Heart left ventricle (tissue), 16 donors: ENCODE measurements around the gene UST. TPM values are rescaled to one million over a fixed set of nuclear protein-coding genes. Genes with fewer than 3 reads are reported as not detected.

Experiments
- ATAC-seq, 4 donors: fragments of 200-7000 bp; cut with Tn5 transposase; one replicate each; pipeline ENCODE4 v1.9.1; 2020 to 2022; ENCODE audit warnings: moderate library complexity in 4 of 4, mild to moderate bottlenecking in 3 of 4, moderate number of reproducible peaks in 1 of 4
- DNase-seq, 5 donors: peaks; one replicate each; pipeline ENCODE4 v3.0.0-alpha.2; 2020
- H3K27ac ChIP-seq, 12 donors: fragments of 200-600 bp; sonication (generic) in 4 of 12; one replicate each; pipeline versions ENCODE4 v1.5.0 to v1.8.0; 2016 to 2022; ENCODE audit warnings: mild to moderate bottlenecking in 2 of 12
- H3K27me3 ChIP-seq, 9 donors: fragments of 200-600 bp; sonication (generic) in 2 of 9; one replicate each; pipeline versions ENCODE4 v1.5.1 to v1.8.0; 2016 to 2022; ENCODE audit warnings: mild to moderate bottlenecking in 3 of 9
- H3K36me3 ChIP-seq, 9 donors: fragments of 200-600 bp; sonication (generic) in 2 of 9; one replicate each; pipeline versions ENCODE4 v1.5.0 to v1.8.0; 2018 to 2022; ENCODE audit warnings: mild to moderate bottlenecking in 2 of 9
- H3K4me1 ChIP-seq, 12 donors: fragments of 200-600 bp; sonication (generic) in 4 of 12; one replicate each; pipeline versions ENCODE4 v1.5.0 to v1.8.0; 2016 to 2022; ENCODE audit warnings: mild to moderate bottlenecking in 3 of 12
- H3K4me3 ChIP-seq, 12 donors: fragments of 200-600 bp; sonication (generic) in 4 of 12; one replicate each; pipeline versions ENCODE4 v1.5.0 to v1.8.0; 2017 to 2022; ENCODE audit warnings: mild to moderate bottlenecking in 9 of 12, moderate library complexity in 4 of 12
- H3K9me3 ChIP-seq, 12 donors: fragments of 200-600 bp; sonication (generic) in 4 of 12; one replicate each; pipeline versions ENCODE4 v1.5.0 to v1.8.0; 2016 to 2022; ENCODE audit warnings: mild to moderate bottlenecking in 1 of 12
- POLR2A ChIP-seq, 2 donors: fragments of 450-650 bp; IDR thresholded peaks; one replicate each; pipeline ENCODE4 v1.6.1; 2017; ENCODE audit warnings: antibody characterized with exemption in 2 of 2, mild to moderate bottlenecking in 2 of 2, moderate library complexity in 2 of 2
- WGBS, 4 donors: extraction: QIAGEN DNeasy Blood & Tissue Kit in 2 of 4; methylation state at CpG; one replicate each; pipeline versions ENCODE4 v1.1.5 to v1.1.7; 2013 to 2018; 5-methylcytosine and 5-hydroxymethylcytosine counted together
- intact Hi-C, 10 donors: fragments of 100-400 bp; cut with DNase I; formaldehyde crosslinking; loops; one replicate each; pipeline versions ENCODE4 v1.11.1 to v1.14.2; 2022
- polyA plus RNA-seq, 2 donors: library from polyadenylated mRNA; stranded (reverse); fragments of 200-250 nt; gene quantifications; one replicate each; pipeline ENCODE4 v1.2.3, GENCODE V29; 2013
- total RNA-seq, 9 donors: library from RNA; depleted of rRNA in 2 of 9; stranded (reverse); fragments of >200 nt in 2 of 9; fragmentation: NEBNext Ultra II Directional in 3 of 9; extraction: Animal tissue kit (Norgen Biotek cat#: 25700) in 3 of 9; gene quantifications; one replicate each; pipeline versions ENCODE4 v1.1.0 to v1.2.4, GENCODE V29; 2016 to 2023
- TF ChIP-seq, protein P1 (sequence below), 12 donors: fragments of 200-600 bp; sonication (generic) in 4 of 12; IDR thresholded peaks; one replicate each; pipeline versions ENCODE4 v1.5.0 to v1.8.0; 2018 to 2022; ENCODE audit warnings: antibody characterized with exemption in 12 of 12, mild to moderate bottlenecking in 5 of 12
- donor health status: ischemic (EF 13 %, LVEDD 7.1; RV severe dilation, severe dysfunction).
- donor health status: healthy with polysubstance abuse.
- donor health status: DM: no; HTN: yes; CAD: no.
- donor health status: DM: no; HTN: no; CAD: no.
- donor health status: ischemic (EF 25% LVEDD 6.9; RV normal size, moderate dysfunction).
- donor health status: ischemic (EF 25% LVEDD 5.7; RV mildly dilated, moderate dysfunction).
- donor health status: healthy.
- donor health status: DM: yes; HTN: yes; CAD: no.
- donor health status: ischemic (EF 35%, LVEDD 5.7; RV mildly dilated, moderate dysfunction).
- donor health status: nonischemic (EF 11% LVEDD 7.7; RV severe dilation, severe dysfunction).
- donor health status: DM: yes; HTN: yes; CAD: no.
- donor health status: PGD.
- donor health status: ischemic (EF 29% LVEDD 5.4; RV normal size, mild dysfunction).
- donor health status: nonischemic (EF 23%, LVEDD 6.1; RV moderate dilation, normal function).

UST gene
- total and polyA plus RNA-seq, 11 donors, result 1.1 to 5.8 (median 2.7) TPM

GRCh38 chr6:148800536-148800935 lies 53.7 kb downstream of the UST start:
- intact Hi-C loops, result no loop called here
- WGBS, 4 donors, result 36 to 56% (median 39%) methylated on average over 3 of the region's 3 CpGs
- H3K36me3 ChIP-seq, result no peaks in the 10 kb centered on the region
- DNase-seq (no peak), ATAC-seq (no peak)
- H3K27me3 ChIP-seq, result no peaks in the 10 kb centered on the region
- no peak overlapping the region for H3K27ac ChIP-seq
- peaks cover 0 to 16% (median 0%) of the 10 kb centered on the region in 12 donors for H3K4me1 ChIP-seq
- no peak overlapping the region for H3K4me3 ChIP-seq
- H3K9me3 ChIP-seq, result peaks cover 0 to 7% (median 0%) of the 10 kb centered on the region in 12 donors
- TF ChIP-seq, protein P1, sequence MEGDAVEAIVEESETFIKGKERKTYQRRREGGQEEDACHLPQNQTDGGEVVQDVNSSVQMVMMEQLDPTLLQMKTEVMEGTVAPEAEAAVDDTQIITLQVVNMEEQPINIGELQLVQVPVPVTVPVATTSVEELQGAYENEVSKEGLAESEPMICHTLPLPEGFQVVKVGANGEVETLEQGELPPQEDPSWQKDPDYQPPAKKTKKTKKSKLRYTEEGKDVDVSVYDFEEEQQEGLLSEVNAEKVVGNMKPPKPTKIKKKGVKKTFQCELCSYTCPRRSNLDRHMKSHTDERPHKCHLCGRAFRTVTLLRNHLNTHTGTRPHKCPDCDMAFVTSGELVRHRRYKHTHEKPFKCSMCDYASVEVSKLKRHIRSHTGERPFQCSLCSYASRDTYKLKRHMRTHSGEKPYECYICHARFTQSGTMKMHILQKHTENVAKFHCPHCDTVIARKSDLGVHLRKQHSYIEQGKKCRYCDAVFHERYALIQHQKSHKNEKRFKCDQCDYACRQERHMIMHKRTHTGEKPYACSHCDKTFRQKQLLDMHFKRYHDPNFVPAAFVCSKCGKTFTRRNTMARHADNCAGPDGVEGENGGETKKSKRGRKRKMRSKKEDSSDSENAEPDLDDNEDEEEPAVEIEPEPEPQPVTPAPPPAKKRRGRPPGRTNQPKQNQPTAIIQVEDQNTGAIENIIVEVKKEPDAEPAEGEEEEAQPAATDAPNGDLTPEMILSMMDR (IDR thresholded peaks at IDR 0.05), result no peak
- no peak for TF ChIP-seq POLR2A (IDR thresholded peaks at IDR 0.05)

DNA sequence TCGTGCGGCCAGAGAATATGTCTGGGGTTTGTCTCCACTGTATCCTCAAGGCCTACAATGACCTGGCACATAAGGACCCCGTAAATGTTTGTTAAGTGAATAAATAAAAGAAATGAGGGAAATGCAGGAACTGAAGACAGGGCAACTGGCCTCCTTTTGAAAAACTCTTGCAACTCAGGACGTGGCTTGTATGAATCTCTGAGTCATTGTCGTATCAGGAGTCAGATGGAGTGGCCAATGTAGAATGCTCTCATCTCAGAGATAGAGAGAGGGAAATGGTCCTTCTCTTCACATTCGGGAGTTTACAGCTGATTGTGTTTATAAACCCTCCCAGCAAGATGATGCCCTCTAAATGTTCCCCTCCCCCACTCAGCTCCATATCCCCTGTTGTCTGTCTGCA lies 57.1 kb downstream of the UST start:
- ATAC-seq, result no peak
- peaks cover 0 to 16% (median 0%) of the 10 kb centered on the region in 12 donors for H3K4me1 ChIP-seq
- no peak overlapping the region for H3K27ac ChIP-seq
- DNase-seq, result no peak
- 72 to 87% (median 84%) methylated on average over 6 of the region's 6 CpGs for whole genome bisulfite sequencing, 4 donors
- H3K27me3 ChIP-seq, result no peaks in the 10 kb centered on the region
- peaks cover 0 to 7% (median 0%) of the 10 kb centered on the region in 12 donors for H3K9me3 ChIP-seq
- no peaks in the 10 kb centered on the region for H3K36me3 ChIP-seq
- no peak overlapping the region for H3K4me3 ChIP-seq
- intact Hi-C loops, result no loop called here
- TF ChIP-seq, protein P1 (IDR thresholded peaks at IDR 0.05), result no peak
- no peak for TF ChIP-seq POLR2A (IDR thresholded peaks at IDR 0.05)

- 86 to 94% (median 89%) methylated on average over 4 of the region's 4 CpGs for WGBS, 4 donors
- no peak for ATAC-seq
- peak overlapping the region in 3 of 12 donors; percentile 8 to 34 (median 22) for H3K4me3 ChIP-seq
Measured at GRCh38 chr6:148805777-148806176, 58.9 kb downstream of the UST start.

DNA sequence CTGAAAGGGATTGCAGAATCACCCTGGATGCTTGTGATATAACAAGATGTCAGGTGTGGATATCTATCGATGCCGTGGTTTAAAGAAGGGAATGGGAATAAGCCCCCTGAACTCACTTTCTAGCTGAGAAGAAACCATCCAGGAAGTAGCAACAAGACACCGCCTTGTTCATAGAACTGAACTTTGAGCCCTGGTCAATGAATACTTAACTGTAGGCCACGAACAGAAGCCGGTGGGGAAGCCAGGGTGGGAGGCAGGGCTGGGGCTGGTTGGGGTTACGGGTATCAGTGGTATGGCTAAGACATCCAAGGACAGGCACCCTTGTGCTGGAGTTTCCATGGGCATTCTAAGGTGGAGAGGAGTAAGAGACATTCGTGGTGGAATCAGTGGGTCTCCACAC lies 61.0 kb downstream of the UST start:
- Histone ChIP-seq H3K9me3 (peaks cover 0 to 6% (median 0%) of the 10 kb centered on the region in 12 donors), H3K36me3 (no peaks in the 10 kb centered on the region), H3K27ac (no peak overlapping the region), H3K27me3 (no peaks in the 10 kb centered on the region), H3K4me1 (peaks cover 0 to 4% (median 0%) of the 10 kb centered on the region in 12 donors), H3K4me3 (no peak overlapping the region)
- ATAC-seq (no peak), DNase-seq (no peak)
- 88 to 95% (median 92%) methylated on average over 7 of the region's 7 CpGs for WGBS, 4 donors
- TF ChIP-seq, protein P1 (IDR thresholded peaks at IDR 0.05), result no peak
- no peak for TF ChIP-seq POLR2A (IDR thresholded peaks at IDR 0.05)
- intact Hi-C loops, result no loop called here

More at GRCh38 chr6:148805777-148806176, 58.9 kb downstream of the UST start:
- TF ChIP-seq, protein P1 (IDR thresholded peaks at IDR 0.05), result no peak
- no peak for TF ChIP-seq POLR2A (IDR thresholded peaks at IDR 0.05)
- no peaks in the 10 kb centered on the region for H3K36me3 ChIP-seq
- no peaks in the 10 kb centered on the region for H3K27me3 ChIP-seq
- H3K9me3 ChIP-seq, result peaks cover 0 to 6% (median 0%) of the 10 kb centered on the region in 12 donors
- H3K27ac ChIP-seq, result no peak overlapping the region
- no peak for DNase-seq
- intact Hi-C loops, result no loop called here
- H3K4me1 ChIP-seq, result peaks cover 0 to 4% (median 0%) of the 10 kb centered on the region in 12 donors
